HepG2 (cell line): ENCODE measurements around the gene GMPPA. TPM values are rescaled to one million over a fixed set of nuclear protein-coding genes. Genes with fewer than 3 reads are reported as not detected.

Experiments used
- E2F5 ChIP-seq: sonication (generic); formaldehyde crosslinking; conservative IDR thresholded peaks from 2 replicates; pipeline ENCODE4 v1.4.0; 2020; ENCODE audit warnings: missing genetic modification reagents
- HDAC1 ChIP-seq: sonication (generic); formaldehyde crosslinking; IDR thresholded peaks from 2 replicates; pipeline ENCODE4 v1.5.1; 2020; ENCODE audit warnings: mild to moderate bottlenecking, missing genetic modification reagents
- KMT2A ChIP-seq: sonication (generic); formaldehyde crosslinking; IDR thresholded peaks from 2 replicates; pipeline ENCODE4 v1.4.0; 2020; ENCODE audit warnings: missing genetic modification reagents
- PHB2 ChIP-seq: fragments of 450-650 bp; IDR thresholded peaks from 2 replicates; pipeline ENCODE4 v1.6.1; 2018; ENCODE audit not compliant: partially characterized antibody
- SMARCE1 ChIP-seq: fragments of 450-650 bp; IDR thresholded peaks from 2 replicates; pipeline ENCODE4 v1.6.1; 2017; ENCODE audit warnings: borderline replicate concordance
- TFDP1 ChIP-seq: IDR thresholded peaks from 2 replicates; pipeline ENCODE4 v1.6.1; 2016; ENCODE audit warnings: missing compliant biosample characterization, missing genetic modification reagents, borderline replicate concordance
- TIGD3 ChIP-seq: sonication (generic); formaldehyde crosslinking; IDR thresholded peaks from 2 replicates; pipeline ENCODE4 v1.5.1; 2020; ENCODE audit warnings: mild to moderate bottlenecking, missing genetic modification reagents, borderline replicate concordance
- ZBTB25 ChIP-seq: IDR thresholded peaks from 2 replicates; pipeline ENCODE4 v1.6.1; 2018; ENCODE audit warnings: missing genetic modification reagents
- ZBTB49 ChIP-seq: sonication (generic); formaldehyde crosslinking; IDR thresholded peaks from 2 replicates; pipeline ENCODE4 v1.4.0; 2020; ENCODE audit warnings: missing genetic modification reagents, borderline replicate concordance
- ZMAT5 ChIP-seq: sonication (generic); formaldehyde crosslinking; IDR thresholded peaks from 2 replicates; pipeline ENCODE4 v1.5.0; 2020; ENCODE audit warnings: mild to moderate bottlenecking, low read depth, missing genetic modification reagents, borderline replicate concordance
- ZNF275 ChIP-seq: sonication (generic); formaldehyde crosslinking; IDR thresholded peaks from 2 replicates; pipeline ENCODE4 v1.8.0; 2022; ENCODE audit warnings: missing genetic modification reagents, mild to moderate bottlenecking, inconsistent platforms, borderline replicate concordance
- ZNF280D ChIP-seq: sonication (generic); formaldehyde crosslinking; IDR thresholded peaks from 2 replicates; pipeline ENCODE4 v1.5.1; 2020; ENCODE audit warnings: mild to moderate bottlenecking, missing genetic modification reagents
- ZNF572 ChIP-seq: sonication (generic); formaldehyde crosslinking; IDR thresholded peaks from 2 replicates; pipeline ENCODE4 v1.5.1; 2020; ENCODE audit warnings: mild to moderate bottlenecking, missing genetic modification reagents
- ZNF790 ChIP-seq: sonication (generic); formaldehyde crosslinking; IDR thresholded peaks from 2 replicates; pipeline ENCODE4 v1.8.0; 2022; ENCODE audit warnings: missing genetic modification reagents, mild to moderate bottlenecking, borderline replicate concordance
- polyA plus RNA-seq, 8 experiments: library from polyadenylated mRNA; depleted of rRNA in 3 of 8; stranded (reverse) in 7 of 8; unstranded in 1 of 8; fragments of >200 nt; fragmentation: Illumina TruSeq in 4 of 8; extraction: Trizol in 4 of 8; gene quantifications; 2 replicates each; pipeline versions ENCODE4 v1.2.1 to v1.2.3, GENCODE V29; 2011 to 2016; ENCODE audit warnings: low read depth in 4 of 8, missing spikeins in 1 of 8, mixed read lengths in 1 of 8; ENCODE audit not compliant: insufficient read depth in 1 of 8
- total RNA-seq, 5 experiments: library from RNA; depleted of rRNA; stranded (reverse); fragments of >200 nt; fragmentation: Illumina TruSeq; extraction: Trizol; gene quantifications; 2 replicates each; pipeline ENCODE4 v1.2.3, GENCODE V29; 2016; ENCODE audit warnings: low read depth in 1 of 5

GMPPA gene
- total and polyA plus RNA-seq, 2 of the 13 experiments (the other 11 are each of a cell fraction or from before 2014, with no cell fraction given), result 81.1 to 106 TPM

- TF ChIP-seq ZNF275 (CRISPR knock-in tag) (no peak), ZMAT5 (CRISPR knock-in tag) (no peak), SMARCE1 (no peak), PHB2 (no peak), ZNF572 (CRISPR knock-in tag) (no peak), HDAC1 (CRISPR knock-in tag) (0 out of 2 replicates have a peak, but pooled peaks have one; percentile 15), ZNF280D (CRISPR knock-in tag) (no peak), ZBTB49 (CRISPR knock-in tag) (no peak), TFDP1 (CRISPR knock-in tag) (no peak), E2F5 (CRISPR knock-in tag) (no peak), ZBTB25 (CRISPR knock-in tag) (0 out of 2 replicates have a peak, but pooled peaks have one; percentile 32), TIGD3 (CRISPR knock-in tag) (no peak), KMT2A (CRISPR knock-in tag) (peak; percentile 45; the same call in 1 of the 2 replicates), ZNF790 (CRISPR knock-in tag) (no peak)
These were observed 44.4 kb downstream of the GMPPA start (continued) for GRCh38 chr2:219542931-219543595.
